Peyer's patch (tissue), 4 donors: ENCODE results near the gene SLC30A2. TPM values are rescaled to one million over a fixed set of nuclear protein-coding genes. Genes with fewer than 3 reads are reported as not detected.

Experiments
- DNase-seq, 3 donors: peaks; one replicate each; pipeline ENCODE4 v3.0.0-alpha.2; 2017 to 2019
- H3K27ac ChIP-seq, 4 donors: fragments of 200-600 bp; sonication (generic); one replicate each; pipeline ENCODE4 v1.5.1; 2016 to 2019
- H3K27me3 ChIP-seq, 2 donors: fragments of 200-600 bp; sonication (generic); one replicate each; pipeline ENCODE4 v1.5.1; 2019
- H3K36me3 ChIP-seq, 3 donors: fragments of 200-600 bp; sonication (generic); one replicate each; pipeline ENCODE4 v1.5.1; 2016 to 2019
- H3K4me1 ChIP-seq, 4 donors: fragments of 200-600 bp; sonication (generic); one replicate each; pipeline ENCODE4 v1.5.1; 2016 to 2019
- H3K4me3 ChIP-seq, 4 donors: fragments of 200-600 bp; sonication (generic); 1 replicate in 3 of 4; 2 replicates in 1 of 4; pipeline ENCODE4 v1.5.1; 2016 to 2019; ENCODE audit warnings: mild to moderate bottlenecking in 1 of 4
- H3K9me3 ChIP-seq, 4 donors: fragments of 200-600 bp; sonication (generic); one replicate each; pipeline ENCODE4 v1.5.1; 2016 to 2019; ENCODE audit warnings: mild to moderate bottlenecking in 1 of 4
- CTCF ChIP-seq, 6 experiments: fragments of 450-650 bp in 4 of 6; fragments of 200-600 bp in 2 of 6; sonication (generic) in 1 of 6; IDR thresholded peaks; one replicate each; pipeline ENCODE4 v1.5.1; 2017 to 2019; ENCODE audit warnings: antibody characterized with exemption in 6 of 6, mild to moderate bottlenecking in 3 of 6, moderate library complexity in 1 of 6
- POLR2A ChIP-seq, 2 donors: fragments of 450-650 bp; IDR thresholded peaks; one replicate each; pipeline ENCODE4 v1.5.1; 2017; ENCODE audit warnings: antibody characterized with exemption in 2 of 2, mild to moderate bottlenecking in 2 of 2, moderate library complexity in 2 of 2
- total RNA-seq, 4 donors: library from RNA; depleted of rRNA; stranded (reverse); fragments of >200 nt; gene quantifications; one replicate each; pipeline ENCODE4 v1.1.0, GENCODE V29; 2016

SLC30A2 gene
- total RNA-seq, 4 donors from 2014 or later = 0.18 to 13.2 (median 1.7) TPM; not detected in 1

GRCh38 chr1:26075421-26076144 lies 29.7 kb upstream of the SLC30A2 start:
- Histone ChIP-seq H3K4me3 (no peak overlapping the region), H3K27ac (no peak overlapping the region)
- DNase-seq = peak in 2 of 3 donors; percentile 67 to 71

GRCh38 chr1:26072305-26072704 lies 26.4 kb upstream of the SLC30A2 start:
- H3K4me3 ChIP-seq = no peak overlapping the region
- no peak for DNase-seq
- no peaks in the 10 kb centered on the region for H3K36me3 ChIP-seq
- no peaks in the 10 kb centered on the region for H3K27me3 ChIP-seq
- TF ChIP-seq POLR2A (IDR thresholded peaks at IDR 0.05) = no peak
- no peaks in the 10 kb centered on the region for H3K9me3 ChIP-seq
- H3K4me1 ChIP-seq = no peaks in the 10 kb centered on the region
- H3K27ac ChIP-seq = no peak overlapping the region

More at GRCh38 chr1:26075421-26076144, 29.7 kb upstream of the SLC30A2 start:
- H3K36me3 ChIP-seq = no peaks in the 10 kb centered on the region
- no peaks in the 10 kb centered on the region for H3K27me3 ChIP-seq
- TF ChIP-seq POLR2A (IDR thresholded peaks at IDR 0.05) = no peak
- no peak for TF ChIP-seq CTCF (IDR thresholded peaks at IDR 0.05)
- H3K9me3 ChIP-seq = no peaks in the 10 kb centered on the region
- no peaks in the 10 kb centered on the region for H3K4me1 ChIP-seq

- Histone ChIP-seq H3K4me3 (no peak overlapping the region), H3K36me3 (no peaks in the 10 kb centered on the region), H3K4me1 (no peaks in the 10 kb centered on the region), H3K9me3 (no peaks in the 10 kb centered on the region), H3K27me3 (no peaks in the 10 kb centered on the region), H3K27ac (no peak overlapping the region)
- DNase-seq = no peak
- TF ChIP-seq CTCF (IDR thresholded peaks at IDR 0.05) (no peak), POLR2A (IDR thresholded peaks at IDR 0.05) (no peak)
Observed at GRCh38 chr1:26070963-26071342, 25.0 kb upstream of the SLC30A2 start.

- Histone ChIP-seq H3K4me3 (no peak overlapping the region), H3K27me3 (no peaks in the 10 kb centered on the region), H3K9me3 (no peaks in the 10 kb centered on the region), H3K4me1 (no peaks in the 10 kb centered on the region), H3K36me3 (no peaks in the 10 kb centered on the region), H3K27ac (no peak overlapping the region)
- TF ChIP-seq POLR2A (IDR thresholded peaks at IDR 0.05) = no peak
- TF ChIP-seq CTCF (IDR thresholded peaks at IDR 0.05) = no peak
- DNase-seq = no peak
Observed at GRCh38 chr1:26070296-26070962, 24.5 kb upstream of the SLC30A2 start.

- no peak for TF ChIP-seq CTCF (IDR thresholded peaks at IDR 0.05)
- TF ChIP-seq POLR2A (IDR thresholded peaks at IDR 0.05) = no peak
- DNase-seq = no peak
- no peaks in the 10 kb centered on the region for H3K4me1 ChIP-seq
- H3K27ac ChIP-seq = no peak overlapping the region
- no peaks in the 10 kb centered on the region for H3K36me3 ChIP-seq
- no peaks in the 10 kb centered on the region for H3K27me3 ChIP-seq
- H3K9me3 ChIP-seq = no peaks in the 10 kb centered on the region
- H3K4me3 ChIP-seq = no peak overlapping the region
Observed at GRCh38 chr1:26069941-26070295, 24.0 kb upstream of the SLC30A2 start.

GRCh38 chr1:26067432-26067911 lies 21.6 kb upstream of the SLC30A2 start, which contains the start of gene TRIM63:
TRIM63 (minus strand) TSS chr1:26067630; CDS start chr1:26067494, 136 bp downstream.
- H3K4me3 ChIP-seq = no peak within 1 kb of the TSS
- H3K27ac ChIP-seq = no peak within 1 kb of the TSS
- H3K27me3 ChIP-seq = no peaks in the 10 kb centered on the region
- no peaks in the 10 kb centered on the region for H3K4me1 ChIP-seq
- no peak for TF ChIP-seq POLR2A (IDR thresholded peaks at IDR 0.05)
- no peak for TF ChIP-seq CTCF (IDR thresholded peaks at IDR 0.05)
- H3K36me3 ChIP-seq = no peaks in the 10 kb centered on the region
- no peak for DNase-seq
- H3K9me3 ChIP-seq = no peaks in the 10 kb centered on the region
